GM23338 (cell line): Measurements from ENCODE around the gene SLC12A6. TPM values are rescaled to one million over a fixed set of nuclear protein-coding genes. Genes with fewer than 3 reads are reported as not detected.

Experiments used
- ATAC-seq: fragments of 200-7000 bp; cut with Tn5 transposase; 3 replicates; pipeline ENCODE4 v1.9.1; 2020
- DNase-seq: peaks from one replicate; pipeline ENCODE4 v3.0.0-alpha.2; 2015; ENCODE audit warnings: low spot score
- H2AFZ ChIP-seq: fragments of 200-600 bp; sonication (generic); 2 replicates; pipeline ENCODE4 v1.8.0; 2016; ENCODE audit warnings: antibody characterized with exemption, mild to moderate bottlenecking, moderate library complexity
- H3F3A ChIP-seq: fragments of 200-600 bp; sonication (generic); replicated peaks from 2 replicates; pipeline ENCODE4 v1.8.0; 2017; ENCODE audit warnings: antibody characterized with exemption, mixed run types, low read depth
- H3K27ac ChIP-seq: fragments of 200-600 bp; sonication (generic); 2 replicates; pipeline ENCODE4 v1.6.1; 2016; ENCODE audit warnings: low read depth
- H3K27me3 ChIP-seq: fragments of 200-600 bp; sonication (generic); 2 replicates; pipeline ENCODE4 v1.8.0; 2016; ENCODE audit warnings: mild to moderate bottlenecking, mixed run types, moderate library complexity; ENCODE audit not compliant: insufficient read depth
- H3K36me3 ChIP-seq: fragments of 200-600 bp; sonication (generic); 2 replicates; pipeline ENCODE4 v1.8.0; 2016; ENCODE audit warnings: mild to moderate bottlenecking; ENCODE audit not compliant: insufficient read depth
- H3K4me1 ChIP-seq: fragments of 200-600 bp; sonication (generic); 2 replicates; pipeline ENCODE4 v1.8.0; 2016; ENCODE audit warnings: mild to moderate bottlenecking, moderate library complexity; ENCODE audit not compliant: insufficient read depth
- H3K4me2 ChIP-seq: fragments of 200-600 bp; sonication (generic); 2 replicates; pipeline ENCODE4 v1.7.1; 2017; ENCODE audit warnings: mixed run types
- H3K4me3 ChIP-seq: fragments of 200-600 bp; sonication (generic); 2 replicates; pipeline ENCODE4 v1.6.1; 2016; ENCODE audit warnings: mixed run types
- H3K79me2 ChIP-seq: fragments of 200-600 bp; sonication (generic); replicated peaks from 2 replicates; pipeline ENCODE4 v1.8.0; 2017; ENCODE audit warnings: mild to moderate bottlenecking; ENCODE audit not compliant: insufficient read depth
- H3K9me2 ChIP-seq: fragments of 200-600 bp; sonication (generic); 2 replicates; pipeline ENCODE4 v1.8.0; 2017; ENCODE audit not compliant: insufficient read depth
- H4K20me1 ChIP-seq: fragments of 200-600 bp; sonication (generic); replicated peaks from 2 replicates; pipeline ENCODE4 v1.8.0; 2017; ENCODE audit warnings: mild to moderate bottlenecking; ENCODE audit not compliant: insufficient read depth
- H3K27ac Mint-ChIP-seq: 2 replicates; pipeline ENCODE4 v1.8.0; 2020; ENCODE audit warnings: inconsistent platforms, mild to moderate bottlenecking, moderate library complexity, mixed read lengths
- H3K27me3 Mint-ChIP-seq: 3 replicates; pipeline ENCODE4 v1.8.0; 2022; ENCODE audit warnings: low read depth, mild to moderate bottlenecking, moderate library complexity, mixed read lengths, inconsistent platforms; ENCODE audit not compliant: insufficient read depth, poor library complexity
- H3K36me3 Mint-ChIP-seq: 3 replicates; pipeline ENCODE4 v1.8.0; 2021; ENCODE audit warnings: low read depth, mild to moderate bottlenecking, inconsistent platforms, moderate library complexity, mixed read lengths
- H3K4me1 Mint-ChIP-seq: 3 replicates; pipeline ENCODE4 v1.8.0; 2020; ENCODE audit warnings: mild to moderate bottlenecking, inconsistent platforms, mixed read lengths
- H3K4me3 Mint-ChIP-seq: 3 replicates; pipeline ENCODE4 v1.8.0; 2021; ENCODE audit warnings: moderate library complexity, mild to moderate bottlenecking, inconsistent platforms, mixed read lengths
- H3K9me3 Mint-ChIP-seq: 3 replicates; pipeline ENCODE4 v1.8.0; 2020; ENCODE audit warnings: moderate library complexity, mild to moderate bottlenecking, inconsistent platforms, mixed read lengths
- CREB1 ChIP-seq: fragments of 250-450 bp; sonication (Bioruptor Pico); IDR thresholded peaks from 2 replicates; pipeline ENCODE4 v1.5.0; 2020; ENCODE audit warnings: low read depth, mild to moderate bottlenecking, moderate library complexity
- ETS1 ChIP-seq: IDR thresholded peaks from 2 replicates; pipeline ENCODE4 v1.6.1; 2016; ENCODE audit warnings: antibody characterized with exemption
- EZH2 ChIP-seq: fragments of 200-600 bp; sonication (generic); IDR thresholded peaks from one replicate; pipeline ENCODE4 v1.8.0; 2017; ENCODE audit warnings: antibody characterized with exemption, mild to moderate bottlenecking, low read depth; ENCODE audit not compliant: unreplicated experiment
- NANOG ChIP-seq: IDR thresholded peaks from 2 replicates; pipeline ENCODE4 v1.6.1; 2016; ENCODE audit warnings: antibody characterized with exemption, borderline replicate concordance
- POLR2AphosphoS5 ChIP-seq: IDR thresholded peaks from 2 replicates; pipeline ENCODE4 v1.6.1; 2016; ENCODE audit warnings: antibody characterized with exemption, low read depth
- ZNF114 ChIP-seq: fragments of 250-450 bp; sonication (Bioruptor Pico); IDR thresholded peaks from 2 replicates; pipeline ENCODE4 v1.5.0; 2020; ENCODE audit warnings: mild to moderate bottlenecking, moderate library complexity
- ZNF331 ChIP-seq: fragments of 250-450 bp; sonication (Bioruptor Pico); IDR thresholded peaks from 2 replicates; pipeline ENCODE4 v1.5.0; 2020; ENCODE audit warnings: low read depth, mild to moderate bottlenecking, moderate library complexity
- polyA plus RNA-seq: library from polyadenylated mRNA; unstranded; fragments of >200 nt; fragmentation: Nextera tagmentation; extraction: Ambion mirVana; gene quantifications from 2 replicates; pipeline ENCODE4 v1.2.1, GENCODE V29; 2016
- total RNA-seq: library from RNA; depleted of rRNA; stranded (reverse); fragments of >200 nt; shearing (Covaris generic); gene quantifications from 2 replicates; pipeline ENCODE4 v1.2.3, GENCODE V29; 2014
- TF ChIP-seq, protein P1 (sequence below), 2 experiments: fragments of 200-600 bp in 1 of 2; sonication (generic) in 1 of 2; conservative IDR thresholded peaks; 2 replicates each; pipeline versions ENCODE4 v1.5.1 to v1.6.1; 2016 to 2017; ENCODE audit warnings: antibody characterized with exemption in 2 of 2, low read depth in 2 of 2, mild to moderate bottlenecking in 2 of 2, moderate library complexity in 1 of 2
- TF ChIP-seq, protein P2 (sequence below): IDR thresholded peaks from one replicate; pipeline ENCODE4 v1.6.1; 2018; ENCODE audit warnings: antibody characterized with exemption; ENCODE audit not compliant: unreplicated experiment

The SLC12A6 gene
- total and polyA plus RNA-seq, 2 experiments from 2014 or later = 2.4 to 14.1 TPM

GRCh38 chr15:34282384-34282783 lies 55.2 kb downstream of the SLC12A6 start:
- Histone ChIP-seq H3K4me3 (no peak overlapping the region), H3K4me1 (no peaks in the 10 kb centered on the region), H3K79me2 (no peaks in the 10 kb centered on the region), H3K9me2 (no peaks in the 10 kb centered on the region), H3F3A (no peaks in the 10 kb centered on the region), H3K36me3 (no peaks in the 10 kb centered on the region), H3K27me3 (no peaks in the 10 kb centered on the region), H3K4me2 (no peak overlapping the region), H4K20me1 (no peaks in the 10 kb centered on the region), H3K27ac (no peak overlapping the region), H2AFZ (no peak overlapping the region)
- Mint-ChIP-seq H3K27me3 (no peaks in the 10 kb centered on the region), H3K9me3 (no peaks in the 10 kb centered on the region; the same call in 2 of the 3 replicates), H3K4me3 (no peak overlapping the region), H3K27ac (no peak overlapping the region), H3K4me1 (no peaks in the 10 kb centered on the region), H3K36me3 (no peaks in the 10 kb centered on the region)
- DNase-seq (no peak), ATAC-seq (no peak)
- TF ChIP-seq EZH2 = no peak
- TF ChIP-seq ETS1 = no peak
- TF ChIP-seq ZNF114 (CRISPR knock-in tag) = no peak
- no peak for TF ChIP-seq ZNF331
- TF ChIP-seq, protein P1, sequence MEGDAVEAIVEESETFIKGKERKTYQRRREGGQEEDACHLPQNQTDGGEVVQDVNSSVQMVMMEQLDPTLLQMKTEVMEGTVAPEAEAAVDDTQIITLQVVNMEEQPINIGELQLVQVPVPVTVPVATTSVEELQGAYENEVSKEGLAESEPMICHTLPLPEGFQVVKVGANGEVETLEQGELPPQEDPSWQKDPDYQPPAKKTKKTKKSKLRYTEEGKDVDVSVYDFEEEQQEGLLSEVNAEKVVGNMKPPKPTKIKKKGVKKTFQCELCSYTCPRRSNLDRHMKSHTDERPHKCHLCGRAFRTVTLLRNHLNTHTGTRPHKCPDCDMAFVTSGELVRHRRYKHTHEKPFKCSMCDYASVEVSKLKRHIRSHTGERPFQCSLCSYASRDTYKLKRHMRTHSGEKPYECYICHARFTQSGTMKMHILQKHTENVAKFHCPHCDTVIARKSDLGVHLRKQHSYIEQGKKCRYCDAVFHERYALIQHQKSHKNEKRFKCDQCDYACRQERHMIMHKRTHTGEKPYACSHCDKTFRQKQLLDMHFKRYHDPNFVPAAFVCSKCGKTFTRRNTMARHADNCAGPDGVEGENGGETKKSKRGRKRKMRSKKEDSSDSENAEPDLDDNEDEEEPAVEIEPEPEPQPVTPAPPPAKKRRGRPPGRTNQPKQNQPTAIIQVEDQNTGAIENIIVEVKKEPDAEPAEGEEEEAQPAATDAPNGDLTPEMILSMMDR (conservative IDR thresholded peaks at IDR 0.05; ENCODE audit: low read depth in 2 of 2) = no peak

- H3K27me3 ChIP-seq = no peaks in the 10 kb centered on the region
- DNase-seq (no peak), ATAC-seq (no peak)
- H3F3A ChIP-seq = no peaks in the 10 kb centered on the region
- no peaks in the 10 kb centered on the region for H3K9me2 ChIP-seq
- H2AFZ ChIP-seq = no peak overlapping the region
- H3K4me3 Mint-ChIP-seq = no peak overlapping the region
- no peaks in the 10 kb centered on the region for H4K20me1 ChIP-seq
- no peaks in the 10 kb centered on the region for H3K9me3 Mint-ChIP-seq
- no peak overlapping the region for H3K4me3 ChIP-seq
- H3K79me2 ChIP-seq = no peaks in the 10 kb centered on the region
- H3K36me3 Mint-ChIP-seq = no peaks in the 10 kb centered on the region
- H3K36me3 ChIP-seq = no peaks in the 10 kb centered on the region
- no peaks in the 10 kb centered on the region for H3K4me1 Mint-ChIP-seq
- no peak overlapping the region for H3K4me2 ChIP-seq
- no peak overlapping the region for H3K27ac ChIP-seq
- no peaks in the 10 kb centered on the region for H3K27me3 Mint-ChIP-seq
- H3K27ac Mint-ChIP-seq = no peak overlapping the region
- no peaks in the 10 kb centered on the region for H3K4me1 ChIP-seq
- no peak for TF ChIP-seq NANOG
- TF ChIP-seq ZNF114 (CRISPR knock-in tag) = no peak
- TF ChIP-seq CREB1 = no peak
- no peak for TF ChIP-seq EZH2
- TF ChIP-seq POLR2AphosphoS5 = no peak
- TF ChIP-seq, protein P2, sequence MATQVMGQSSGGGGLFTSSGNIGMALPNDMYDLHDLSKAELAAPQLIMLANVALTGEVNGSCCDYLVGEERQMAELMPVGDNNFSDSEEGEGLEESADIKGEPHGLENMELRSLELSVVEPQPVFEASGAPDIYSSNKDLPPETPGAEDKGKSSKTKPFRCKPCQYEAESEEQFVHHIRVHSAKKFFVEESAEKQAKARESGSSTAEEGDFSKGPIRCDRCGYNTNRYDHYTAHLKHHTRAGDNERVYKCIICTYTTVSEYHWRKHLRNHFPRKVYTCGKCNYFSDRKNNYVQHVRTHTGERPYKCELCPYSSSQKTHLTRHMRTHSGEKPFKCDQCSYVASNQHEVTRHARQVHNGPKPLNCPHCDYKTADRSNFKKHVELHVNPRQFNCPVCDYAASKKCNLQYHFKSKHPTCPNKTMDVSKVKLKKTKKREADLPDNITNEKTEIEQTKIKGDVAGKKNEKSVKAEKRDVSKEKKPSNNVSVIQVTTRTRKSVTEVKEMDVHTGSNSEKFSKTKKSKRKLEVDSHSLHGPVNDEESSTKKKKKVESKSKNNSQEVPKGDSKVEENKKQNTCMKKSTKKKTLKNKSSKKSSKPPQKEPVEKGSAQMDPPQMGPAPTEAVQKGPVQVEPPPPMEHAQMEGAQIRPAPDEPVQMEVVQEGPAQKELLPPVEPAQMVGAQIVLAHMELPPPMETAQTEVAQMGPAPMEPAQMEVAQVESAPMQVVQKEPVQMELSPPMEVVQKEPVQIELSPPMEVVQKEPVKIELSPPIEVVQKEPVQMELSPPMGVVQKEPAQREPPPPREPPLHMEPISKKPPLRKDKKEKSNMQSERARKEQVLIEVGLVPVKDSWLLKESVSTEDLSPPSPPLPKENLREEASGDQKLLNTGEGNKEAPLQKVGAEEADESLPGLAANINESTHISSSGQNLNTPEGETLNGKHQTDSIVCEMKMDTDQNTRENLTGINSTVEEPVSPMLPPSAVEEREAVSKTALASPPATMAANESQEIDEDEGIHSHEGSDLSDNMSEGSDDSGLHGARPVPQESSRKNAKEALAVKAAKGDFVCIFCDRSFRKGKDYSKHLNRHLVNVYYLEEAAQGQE = no peak
- TF ChIP-seq ETS1 = no peak
Measured at GRCh38 chr15:34280193-34280592, 57.4 kb downstream of the SLC12A6 start.
